Measurements from ENCODE around the gene CNOT11. TPM values are rescaled to one million over a fixed set of nuclear protein-coding genes. Genes with fewer than 3 reads are reported as not detected.

CNOT11 gene
- total and polyA plus RNA-seq, 2 of the 8 experiments (the other 6 are each of a cell fraction or from before 2014, with no cell fraction given): 41.5 to 54.6 TPM

DNA sequence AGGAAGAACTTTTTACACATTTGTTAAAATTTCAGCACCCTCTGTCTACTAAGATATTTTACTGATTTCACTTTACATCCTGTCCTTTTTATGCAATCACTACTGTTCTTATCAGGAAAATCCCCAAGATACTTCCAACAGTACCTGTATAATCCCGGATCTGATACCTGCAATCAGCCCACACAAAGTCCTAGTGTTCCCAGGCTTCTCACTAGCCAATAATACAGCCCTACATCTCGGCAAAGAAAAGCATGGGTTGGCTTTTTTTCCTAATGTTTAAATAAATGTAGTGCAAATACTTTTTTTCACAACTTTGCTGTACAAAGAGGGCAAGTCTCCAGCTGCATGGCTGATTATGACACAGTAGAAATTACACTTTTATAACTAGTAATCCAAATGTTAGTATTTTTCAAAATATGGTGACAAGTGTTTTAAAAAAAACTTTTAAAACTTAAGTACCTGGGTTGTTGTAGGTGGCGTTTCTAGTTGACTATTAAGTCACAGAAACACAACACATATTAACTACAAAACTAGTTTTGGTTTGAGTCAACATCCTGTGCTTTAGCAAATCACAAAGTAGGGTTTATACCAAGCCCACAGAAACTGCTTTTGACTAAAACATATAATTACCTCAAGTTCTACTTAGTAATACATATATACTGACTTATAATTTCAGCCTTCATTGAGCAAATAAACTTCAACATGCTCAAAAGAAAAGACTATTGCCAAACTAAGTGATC is 19.5 kb downstream of the CNOT11 start:
- H3K4ac ChIP-seq (replicated peaks; ENCODE audit: insufficient read length, low read depth, low read length): no peak overlapping the region
- H4K5ac ChIP-seq (ENCODE audit: insufficient read length, low read depth, low read length): no peak overlapping the region
- H4K91ac ChIP-seq (replicated peaks; ENCODE audit: insufficient read length, low read length): no peak overlapping the region
- CTCF ChIA-PET (ENCODE audit: partially characterized antibody): interaction anchor here (0.6 kb wide), 1 partner anchor 259 kb away, joined by 3 read pairs; no protein-coding TSS in a partner anchor
- no peak overlapping the region for H3K18ac ChIP-seq (ENCODE audit: extremely low read depth, low read length)
- H3K27ac ChIP-seq (ENCODE audit: low read depth, low read length): no peak overlapping the region
- no peak overlapping the region for H2BK15ac ChIP-seq (ENCODE audit: low read length)
- no peak overlapping the region for H2BK20ac ChIP-seq (ENCODE audit: low read length)
- H2BK5ac ChIP-seq (ENCODE audit: low read depth, low read length): no peak overlapping the region
- H4K20me1 ChIP-seq (replicated peaks in 1 of 2; ENCODE audit: control insufficient read depth in 1 of 2, insufficient read depth in 2 of 2, low read length in 2 of 2): peaks cover 0 to 1% of the 10 kb centered on the region in 2 experiments
- no peak overlapping the region for H2AK5ac ChIP-seq (ENCODE audit: low read depth, low read length)
- no peak overlapping the region for H3K4me3 ChIP-seq (ENCODE audit: extremely low read depth in 1 of 4, insufficient read depth in 2 of 4, low read depth in 3 of 4, low read length in 4 of 4)
- WGBS, 2 experiments (ENCODE audit: extremely low coverage in 1 of 2, insufficient coverage in 1 of 2, insufficient read length in 1 of 2, insufficient replicate concordance in 2 of 2, low coverage in 1 of 2, low lambda C conversion rate in 2 of 2, missing lambda C conversion rate in 1 of 2): 77% methylated on average over 3 of the region's 3 CpGs; no CpG with 5 or more reads in 1 of the 2 experiments
- H2BK120ac ChIP-seq (replicated peaks; ENCODE audit: low read depth, low read length): no peak overlapping the region
- no peak overlapping the region for H4K8ac ChIP-seq (ENCODE audit: extremely low read depth, insufficient read depth, low read length)
- H3K27me3 ChIP-seq (replicated peaks in 1 of 4; ENCODE audit: control insufficient read depth in 3 of 4, extremely low read depth in 1 of 4, insufficient read depth in 3 of 4, low read length in 3 of 4): no peaks in the 10 kb centered on the region; a peak in 1 of 7 replicates
- POLR2A ChIA-PET (ENCODE audit: partially characterized antibody): interaction anchor here (0.6 to 2.6 kb wide), 4 partner anchors 9 to 1296 kb away, joined by 3 to 10 read pairs (median 4); partner anchors contain the start of gene RNF149
- H3K9me3 ChIP-seq (ENCODE audit: insufficient read depth in 2 of 2, low read depth in 1 of 2, low read length in 1 of 2): no peaks in the 10 kb centered on the region
- H3K9ac ChIP-seq (replicated peaks in 1 of 4; ENCODE audit: extremely low read depth in 1 of 4, low read depth in 3 of 4, low read length in 3 of 4): no peak overlapping the region
- DNase-seq (ENCODE audit: low read depth in 1 of 2, low spot score in 2 of 2) (no peak), FAIRE-seq (no peak)
- H2BK12ac ChIP-seq (ENCODE audit: low read depth, low read length): no peak overlapping the region
- H3K36me3 ChIP-seq (ENCODE audit: control insufficient read depth in 2 of 4, insufficient read depth in 4 of 4, low read length in 3 of 4): peaks cover 0 to 70% (median 6%) of the 10 kb centered on the region in 4 experiments; a peak in 6 of 8 replicates
- H2AFZ ChIP-seq (ENCODE audit: low read length): no peak overlapping the region
- no peaks in the 10 kb centered on the region for H3K79me1 ChIP-seq (ENCODE audit: low read depth, low read length)
- H3K4me2 ChIP-seq (ENCODE audit: insufficient read depth in 1 of 2, low read depth in 2 of 2, low read length in 2 of 2): no peak overlapping the region
- no peak overlapping the region for H3K14ac ChIP-seq (ENCODE audit: insufficient read length)
- H3K23me2 ChIP-seq (ENCODE audit: low read depth, low read length): no peaks in the 10 kb centered on the region
- H3K79me2 ChIP-seq (ENCODE audit: control insufficient read depth in 1 of 2, insufficient read depth in 2 of 2, low read length in 2 of 2): no peaks in the 10 kb centered on the region
- no peaks in the 10 kb centered on the region for H3K4me1 ChIP-seq (replicated peaks in 1 of 4; ENCODE audit: control insufficient read depth in 3 of 4, insufficient read depth in 4 of 4, low read length in 3 of 4)
- no peak overlapping the region for H3K56ac ChIP-seq (replicated peaks; ENCODE audit: insufficient read length, low read depth, low read length)
- no peak for TF ChIP-seq CHD2 (IDR thresholded peaks at IDR 0.05; ENCODE audit: low read length)
- no peak for TF ChIP-seq HDAC6 (IDR thresholded peaks at IDR 0.05; ENCODE audit: low read depth, low read length)
- TF ChIP-seq EGR1 (IDR thresholded peaks at IDR 0.05; ENCODE audit: borderline replicate concordance, low read depth, low read length): no peak
- TF ChIP-seq POU5F1 (IDR thresholded peaks at IDR 0.05; ENCODE audit: low read depth, low read length): no peak
- no peak overlapping the region for H3K23ac ChIP-seq (ENCODE audit: insufficient read length)
